GM21529 (cell line): Measurements from ENCODE around the gene SYK.
"Not testable (repeated sequence)": the region's sequence is repeated elsewhere in the genome, so short reads cannot be mapped to it uniquely, and the experiment has no call there.

Experiments used
- ATAC-seq: cut with Tn5 transposase; IDR thresholded peaks from one replicate; pipeline ENCODE4 v1.9.1; 2021; ENCODE audit not compliant: unreplicated experiment

The SYK gene

DNA sequence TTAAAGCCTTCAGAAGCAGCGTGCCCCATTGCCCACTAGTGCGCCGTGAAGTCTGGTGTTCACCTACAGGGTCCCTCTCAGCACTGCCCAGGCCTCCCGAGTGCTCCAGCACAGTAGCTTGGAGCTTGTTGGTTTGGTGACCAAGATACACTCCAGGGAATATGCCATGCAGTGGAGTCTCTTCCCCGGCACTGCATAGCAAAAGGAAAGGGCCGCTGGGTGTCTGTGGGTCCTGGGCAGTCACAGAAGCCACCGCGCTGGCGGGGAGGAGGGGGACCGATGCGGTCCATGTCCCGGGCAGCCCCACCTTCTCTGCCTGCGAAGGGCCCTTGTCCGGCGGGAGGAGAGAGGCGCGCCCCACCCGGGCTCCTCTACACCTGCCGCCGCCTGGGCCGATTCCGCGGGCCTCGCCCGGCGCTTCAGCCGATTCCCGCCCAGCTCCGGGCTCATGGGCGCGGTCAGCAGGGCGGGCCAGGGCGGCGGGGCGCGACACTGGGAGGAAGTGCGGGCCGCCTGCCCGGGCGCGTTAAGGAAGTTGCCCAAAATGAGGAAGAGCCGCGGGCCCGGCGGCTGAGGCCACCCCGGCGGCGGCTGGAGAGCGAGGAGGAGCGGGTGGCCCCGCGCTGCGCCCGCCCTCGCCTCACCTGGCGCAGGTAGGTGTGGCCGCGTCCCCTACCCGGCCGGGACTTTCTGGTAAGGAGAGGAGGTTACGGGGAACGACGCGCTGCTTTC lies at the start of gene SYK:
SYK (plus strand) TSS at position 579 of the 732 bp plus-strand sequence. CDS start 42,080 bp downstream, outside the sequence.
- ATAC-seq = peak; percentile 34

GRCh38 chr9:90755514-90756371 lies 45.9 kb upstream of the SYK start:
- ATAC-seq = not testable (repeated sequence)

DNA sequence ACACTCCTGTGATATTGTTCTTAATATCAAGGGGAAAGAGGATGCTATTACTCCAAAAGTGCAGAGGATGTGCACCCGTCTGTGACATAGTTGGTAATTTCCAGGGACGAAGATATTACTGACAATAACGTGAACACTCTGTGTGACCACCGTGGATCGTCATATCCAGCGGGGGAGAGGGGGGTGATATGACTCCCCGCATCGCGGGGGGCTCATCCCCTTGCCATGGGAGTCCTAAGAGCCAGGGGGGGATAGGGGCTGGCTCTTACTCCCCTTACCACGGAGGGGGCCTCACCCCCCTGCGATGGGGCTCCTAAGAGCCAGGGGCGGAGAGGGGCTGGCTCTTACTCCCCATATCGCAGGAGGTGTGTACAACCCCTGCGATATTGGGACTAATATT lies 41.0 kb upstream of the SYK start:
- ATAC-seq = not testable (repeated sequence)

GRCh38 chr9:90766731-90767130 lies 34.9 kb upstream of the SYK start:
- no peak for ATAC-seq

GRCh38 chr9:90767523-90768100 lies 34.0 kb upstream of the SYK start:
- no peak for ATAC-seq

GRCh38 chr9:90770182-90770738 lies 31.4 kb upstream of the SYK start:
- peak; percentile 40 for ATAC-seq

- ATAC-seq = no peak
Measured at GRCh38 chr9:90770927-90771326, 30.7 kb upstream of the SYK start.

GRCh38 chr9:90772386-90772785 lies 29.2 kb upstream of the SYK start:
- ATAC-seq = no peak

GRCh38 chr9:90773617-90774016 lies 28.0 kb upstream of the SYK start:
- ATAC-seq = no peak

- no peak for ATAC-seq
Measured at GRCh38 chr9:90774071-90774470, 27.5 kb upstream of the SYK start.

DNA sequence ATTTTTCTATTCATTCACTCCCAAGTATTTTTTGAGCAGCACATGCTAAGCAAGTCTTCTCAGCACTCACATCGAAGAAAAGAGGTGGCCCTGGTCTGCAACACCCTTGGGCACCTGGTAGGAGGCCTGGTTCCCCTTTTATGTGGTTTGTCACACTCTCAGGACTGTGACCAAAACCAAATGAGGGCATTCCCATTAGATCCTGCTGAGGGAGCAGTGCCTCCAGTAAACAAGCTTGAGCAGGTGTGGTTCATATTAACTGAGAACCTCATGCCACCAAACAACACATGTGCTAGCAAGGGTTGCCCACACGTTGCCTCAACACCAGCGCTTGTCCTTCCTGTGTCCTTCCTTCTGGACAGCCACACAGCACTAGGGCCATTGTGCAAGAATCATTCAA lies 26.9 kb upstream of the SYK start:
- peak; percentile 90 for ATAC-seq

DNA sequence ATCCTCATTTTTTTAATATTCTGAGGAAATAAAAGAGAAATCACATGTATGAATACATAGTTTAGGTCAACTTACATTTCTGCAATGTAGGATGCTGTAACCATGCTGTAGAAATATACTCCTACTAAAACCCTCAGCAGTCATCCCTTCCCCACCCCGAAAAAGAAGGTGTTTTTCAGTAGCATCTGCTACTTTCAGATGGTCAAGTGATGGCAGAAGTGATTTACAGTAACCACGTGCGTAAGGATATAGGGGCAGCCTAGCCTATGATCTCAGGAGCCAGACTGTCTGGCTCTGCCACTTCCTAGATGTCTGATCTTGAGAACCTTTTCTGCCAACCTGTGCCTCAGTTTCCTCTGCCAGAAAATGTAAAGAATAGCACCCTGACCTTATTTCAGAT lies 26.0 kb upstream of the SYK start:
- no peak for ATAC-seq

- no peak for ATAC-seq
Measured at GRCh38 chr9:90778746-90779145, 22.9 kb upstream of the SYK start.

- ATAC-seq = no peak
Measured at GRCh38 chr9:90783552-90783951, 18.1 kb upstream of the SYK start.

DNA sequence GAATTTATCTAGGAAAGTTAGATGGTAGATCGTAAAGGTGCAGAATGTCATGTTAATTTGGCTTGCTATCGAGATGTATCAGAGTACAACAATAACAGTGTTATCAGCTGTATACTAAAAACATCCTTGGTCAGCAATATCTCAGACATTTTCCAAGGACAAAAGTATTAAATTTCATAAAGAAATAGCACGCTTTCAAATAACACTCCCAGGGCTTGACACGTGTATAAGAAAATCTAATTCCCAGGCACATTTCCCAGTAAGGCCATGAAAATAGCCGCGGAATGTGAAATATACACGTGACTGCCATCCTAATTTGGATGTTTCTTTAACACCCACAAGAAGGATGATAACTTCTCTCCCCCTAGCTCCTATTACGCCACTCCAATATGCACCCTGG lies 17.7 kb upstream of the SYK start:
- ATAC-seq = no peak

GRCh38 chr9:90787771-90788460 lies 13.7 kb upstream of the SYK start:
- ATAC-seq = peak; percentile 71

DNA sequence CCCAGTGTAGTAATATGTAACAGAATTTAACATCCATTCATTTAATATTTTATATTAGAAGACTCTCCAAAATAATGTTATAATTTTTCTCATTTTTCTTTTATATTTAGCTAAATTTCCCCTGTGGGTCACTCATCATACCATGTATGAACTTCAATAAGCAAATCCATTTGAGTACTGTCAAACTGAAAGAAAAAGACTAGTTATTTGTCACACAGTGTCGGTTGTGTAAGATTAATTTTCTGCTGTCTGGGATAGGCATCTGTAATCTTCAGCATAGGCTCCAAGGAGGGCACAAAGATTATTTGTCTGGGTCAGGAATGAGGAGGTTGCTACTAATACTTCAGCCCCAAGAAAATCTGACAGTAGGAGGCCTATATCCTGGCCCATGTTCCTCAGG lies 13.1 kb upstream of the SYK start:
- peak; percentile 44 for ATAC-seq

GRCh38 chr9:90789408-90789807 lies 12.2 kb upstream of the SYK start:
- ATAC-seq = no peak

DNA sequence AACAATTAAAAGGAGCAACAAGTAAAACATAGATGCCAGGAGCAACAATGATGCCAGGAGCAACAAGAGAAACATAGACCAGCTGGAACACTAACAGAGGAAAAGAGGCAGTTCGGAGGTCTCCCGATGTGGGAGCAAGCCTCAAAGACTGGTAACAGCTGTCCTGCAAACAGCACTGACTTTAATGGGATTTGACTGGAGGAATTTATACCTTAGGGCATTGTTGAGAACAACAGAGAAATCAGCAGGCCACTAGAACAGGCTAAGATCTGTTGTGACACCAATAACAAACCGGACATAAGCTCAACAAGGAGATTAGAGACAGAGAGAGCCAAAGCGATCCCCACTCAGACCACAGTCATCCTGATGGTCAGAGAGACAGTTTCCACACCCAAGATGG lies 11.8 kb upstream of the SYK start:
- no peak for ATAC-seq

DNA sequence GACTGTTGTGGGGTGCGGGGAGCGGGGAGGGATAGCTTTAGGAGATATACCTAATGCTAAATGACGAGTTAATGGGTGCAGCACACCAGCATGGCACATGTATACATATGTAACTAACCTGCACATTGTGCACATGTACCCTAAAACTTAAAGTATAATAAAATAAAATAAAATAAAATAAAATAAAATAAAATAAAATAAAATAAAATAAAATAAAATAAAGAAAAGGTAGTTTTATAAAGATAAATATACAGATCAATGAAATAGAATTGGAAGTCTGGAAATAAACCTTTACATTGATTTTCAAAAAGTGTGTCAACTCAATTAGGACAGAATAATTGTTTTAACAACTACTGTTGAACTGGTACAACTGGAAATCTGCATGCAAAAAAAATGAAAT lies 8.6 kb upstream of the SYK start:
- ATAC-seq = not testable (repeated sequence)

DNA sequence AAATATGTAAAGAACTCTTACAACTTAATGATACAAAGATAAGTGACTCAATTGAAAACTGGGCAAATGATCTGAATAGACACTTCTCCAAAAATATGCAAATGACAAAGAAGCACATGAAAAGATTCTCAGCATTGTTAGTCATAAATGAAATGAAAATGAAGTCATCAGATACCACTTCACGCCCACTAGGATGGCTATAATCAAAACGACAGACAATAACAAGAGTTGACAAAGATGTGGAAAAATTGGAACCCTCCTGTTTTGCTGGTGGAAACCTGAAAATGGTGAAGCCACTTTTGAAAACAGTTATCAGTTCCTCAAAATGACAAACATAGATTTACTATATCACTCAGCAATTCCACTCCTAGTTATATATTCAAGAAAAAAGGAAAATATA lies 7.9 kb upstream of the SYK start:
- no peak for ATAC-seq
